Endothelial cell (in vitro differentiated cells): ENCODE results near the gene BLZF1. TPM values are rescaled to one million over a fixed set of nuclear protein-coding genes. Genes with fewer than 3 reads are reported as not detected.

ENCODE experiments used
- DNase-seq: peaks from one replicate; pipeline ENCODE4 v3.0.0; 2021; ENCODE audit warnings: low spot score
- H3K27ac Mint-ChIP-seq: one replicate; pipeline ENCODE4 v1.8.0; 2021; ENCODE audit warnings: mixed read lengths, inconsistent platforms; ENCODE audit not compliant: unreplicated experiment
- H3K27me3 Mint-ChIP-seq: one replicate; pipeline ENCODE4 v1.8.0; 2021; ENCODE audit warnings: mild to moderate bottlenecking, moderate library complexity, mixed read lengths, inconsistent platforms; ENCODE audit not compliant: unreplicated experiment
- H3K36me3 Mint-ChIP-seq: one replicate; pipeline ENCODE4 v1.8.0; 2021; ENCODE audit warnings: mild to moderate bottlenecking, low read depth, mixed read lengths, inconsistent platforms; ENCODE audit not compliant: unreplicated experiment
- H3K4me1 Mint-ChIP-seq: one replicate; pipeline ENCODE4 v1.8.0; 2021; ENCODE audit warnings: mild to moderate bottlenecking, mixed read lengths, inconsistent platforms; ENCODE audit not compliant: unreplicated experiment
- H3K4me3 Mint-ChIP-seq: one replicate; pipeline ENCODE4 v1.8.0; 2021; ENCODE audit warnings: mild to moderate bottlenecking, mixed read lengths, inconsistent platforms; ENCODE audit not compliant: unreplicated experiment
- H3K9me3 Mint-ChIP-seq: one replicate; pipeline ENCODE4 v1.8.0; 2021; ENCODE audit warnings: mixed read lengths, inconsistent platforms; ENCODE audit not compliant: unreplicated experiment
- total RNA-seq: library from RNA; stranded (reverse); fragmentation: NEBNext Ultra II Directional; extraction: Animal tissue kit (Norgen Biotek cat#: 25700); gene quantifications from one replicate; pipeline ENCODE4 v1.2.1, GENCODE V29; 2021; ENCODE audit not compliant: unreplicated experiment
- TF ChIP-seq, protein P1 (sequence below): fragments of 200-600 bp; sonication (generic); IDR thresholded peaks from one replicate; pipeline ENCODE4 v1.5.0; 2021; ENCODE audit warnings: antibody characterized with exemption; ENCODE audit not compliant: unreplicated experiment

BLZF1 gene
- total RNA-seq, 1 donor from 2014 or later, result 15.2 TPM

DNA sequence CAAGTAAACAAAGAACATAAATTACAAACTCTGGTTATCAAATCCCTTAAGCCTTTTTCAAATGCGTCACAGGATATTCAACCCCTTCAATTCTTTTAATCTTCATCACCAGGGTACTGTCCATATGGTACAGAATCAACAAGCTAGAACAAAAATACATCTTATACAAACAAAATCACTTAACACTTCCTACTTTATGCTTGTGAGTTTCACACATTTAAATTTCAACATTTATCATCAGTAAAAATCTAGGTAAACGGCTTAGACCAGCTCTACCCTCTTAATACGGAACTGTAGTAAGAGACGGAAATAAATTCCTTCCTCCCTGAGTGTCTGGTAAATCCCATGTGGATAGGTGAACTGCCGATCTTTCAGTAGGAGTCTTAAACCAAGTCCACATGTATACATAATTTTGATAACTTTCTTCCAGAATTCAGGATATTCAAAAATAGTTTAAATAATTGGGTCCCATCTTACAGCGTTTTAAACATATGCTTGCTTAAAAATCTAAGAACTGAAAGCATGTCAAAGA, 58.2 kb downstream of the BLZF1 start:
- TF ChIP-seq, protein P1, sequence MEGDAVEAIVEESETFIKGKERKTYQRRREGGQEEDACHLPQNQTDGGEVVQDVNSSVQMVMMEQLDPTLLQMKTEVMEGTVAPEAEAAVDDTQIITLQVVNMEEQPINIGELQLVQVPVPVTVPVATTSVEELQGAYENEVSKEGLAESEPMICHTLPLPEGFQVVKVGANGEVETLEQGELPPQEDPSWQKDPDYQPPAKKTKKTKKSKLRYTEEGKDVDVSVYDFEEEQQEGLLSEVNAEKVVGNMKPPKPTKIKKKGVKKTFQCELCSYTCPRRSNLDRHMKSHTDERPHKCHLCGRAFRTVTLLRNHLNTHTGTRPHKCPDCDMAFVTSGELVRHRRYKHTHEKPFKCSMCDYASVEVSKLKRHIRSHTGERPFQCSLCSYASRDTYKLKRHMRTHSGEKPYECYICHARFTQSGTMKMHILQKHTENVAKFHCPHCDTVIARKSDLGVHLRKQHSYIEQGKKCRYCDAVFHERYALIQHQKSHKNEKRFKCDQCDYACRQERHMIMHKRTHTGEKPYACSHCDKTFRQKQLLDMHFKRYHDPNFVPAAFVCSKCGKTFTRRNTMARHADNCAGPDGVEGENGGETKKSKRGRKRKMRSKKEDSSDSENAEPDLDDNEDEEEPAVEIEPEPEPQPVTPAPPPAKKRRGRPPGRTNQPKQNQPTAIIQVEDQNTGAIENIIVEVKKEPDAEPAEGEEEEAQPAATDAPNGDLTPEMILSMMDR, result no peak
- DNase-seq, result no peak
- Mint-ChIP-seq H3K27me3 (peaks cover 3% of the 10 kb centered on the region), H3K4me3 (no peak overlapping the region), H3K9me3 (no peaks in the 10 kb centered on the region), H3K27ac (no peak overlapping the region), H3K4me1 (peaks cover 4% of the 10 kb centered on the region), H3K36me3 (no peaks in the 10 kb centered on the region)

DNA sequence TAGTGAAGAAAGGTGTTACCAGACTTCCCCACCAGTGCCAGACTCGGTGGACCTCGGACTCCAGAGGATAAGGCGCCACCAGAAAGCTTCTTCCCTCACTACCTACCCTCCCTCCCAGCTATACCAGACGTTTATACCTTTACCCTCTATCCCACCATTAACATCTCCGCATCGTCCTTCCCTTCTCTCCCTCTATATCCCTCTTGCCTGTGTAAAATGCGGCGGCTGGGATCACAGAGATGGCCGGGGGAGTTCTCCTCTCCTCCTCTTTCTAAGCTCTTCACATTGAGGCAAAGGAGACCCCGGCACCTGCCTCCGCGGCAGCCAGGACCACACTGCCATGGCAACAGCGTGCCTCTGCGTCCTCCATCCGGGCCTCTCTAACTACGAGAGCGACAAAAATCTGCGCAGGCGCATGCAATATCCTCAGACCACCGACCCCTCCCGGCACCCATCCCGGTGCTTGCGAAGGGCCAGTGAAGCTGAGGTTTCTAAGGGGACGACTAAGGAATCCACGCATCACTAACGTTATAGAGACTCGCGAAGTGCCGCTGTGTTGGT, 59.2 kb downstream of the BLZF1 start, which contains the start of gene CCDC181:
Gene CCDC181 (minus strand): TSS at position 394 of the 561 bp plus-strand sequence. CDS start 2,547 bp downstream, outside the sequence.
- Mint-ChIP-seq H3K9me3 (no peaks in the 10 kb centered on the region), H3K27ac (peak within 1 kb of the TSS; percentile 68), H3K4me3 (peak within 1 kb of the TSS; percentile 96), H3K27me3 (peaks cover 3% of the 10 kb centered on the region), H3K4me1 (peaks cover 4% of the 10 kb centered on the region), H3K36me3 (no peaks in the 10 kb centered on the region)
- peak; percentile 85 for DNase-seq
- TF ChIP-seq, protein P1, result no peak

Other genes with a start within 250 kb of the BLZF1 start
- gene NME7, start 398 bp upstream of the BLZF1 start, total RNA-seq, result 18.9 TPM
- 0.80 TPM for gene CCDC181, start 59.3 kb downstream of the BLZF1 start, total RNA-seq
- gene SLC19A2, start 117.7 kb downstream of the BLZF1 start, total RNA-seq, result 6.1 TPM
- gene F5, start 218.3 kb downstream of the BLZF1 start, total RNA-seq, result not detected